Liver (tissue), 9 donors: ENCODE data around the gene PROS1. TPM values are rescaled to one million over a fixed set of nuclear protein-coding genes. Genes with fewer than 3 reads are reported as not detected.
"Not testable (repeated sequence)": the region's sequence is repeated elsewhere in the genome, so short reads cannot be mapped to it uniquely, and the experiment has no call there.

ENCODE experiments used
- DNase-seq: peaks from one replicate; pipeline ENCODE4 v3.0.0-alpha.2; 2017; ENCODE audit warnings: low spot score
- H3K27ac ChIP-seq, 2 donors: one replicate each; pipeline ENCODE4 v1.7.0; 2013; ENCODE audit warnings: inconsistent platforms in 2 of 2, low read length in 2 of 2, control low read depth in 1 of 2, low read depth in 1 of 2, mild to moderate bottlenecking in 1 of 2
- H3K27me3 ChIP-seq, 4 donors: one replicate each; pipeline versions ENCODE4 v1.6.1 to v1.7.0; 2013; ENCODE audit warnings: low read length in 3 of 4, inconsistent platforms in 1 of 4, mild to moderate bottlenecking in 1 of 4, moderate library complexity in 1 of 4; ENCODE audit not compliant: control insufficient read depth in 4 of 4, insufficient read depth in 4 of 4
- H3K36me3 ChIP-seq, 4 donors: one replicate each; pipeline versions ENCODE4 v1.6.1 to v1.7.0; 2013; ENCODE audit warnings: low read length in 3 of 4, mild to moderate bottlenecking in 3 of 4, low read depth in 1 of 4, moderate library complexity in 1 of 4; ENCODE audit not compliant: control insufficient read depth in 4 of 4, insufficient read depth in 3 of 4
- H3K4me1 ChIP-seq, 4 donors: one replicate each; pipeline versions ENCODE4 v1.6.1 to v1.7.0; 2013; ENCODE audit warnings: low read length in 3 of 4, mild to moderate bottlenecking in 3 of 4, moderate library complexity in 1 of 4; ENCODE audit not compliant: control insufficient read depth in 4 of 4, insufficient read depth in 4 of 4
- H3K4me3 ChIP-seq, 3 donors: one replicate each; pipeline versions ENCODE4 v1.6.1 to v1.7.0; 2013; ENCODE audit warnings: low read length in 3 of 3, control low read depth in 1 of 3, low read depth in 1 of 3, mild to moderate bottlenecking in 1 of 3
- H3K9ac ChIP-seq, 2 donors: one replicate each; pipeline ENCODE4 v1.7.0; 2013; ENCODE audit warnings: low read length in 2 of 2, mild to moderate bottlenecking in 2 of 2, moderate library complexity in 2 of 2, control low read depth in 1 of 2, low read depth in 1 of 2
- H3K9me3 ChIP-seq, 4 donors: one replicate each; pipeline versions ENCODE4 v1.6.1 to v1.7.0; 2013; ENCODE audit warnings: low read length in 3 of 4; ENCODE audit not compliant: control insufficient read depth in 4 of 4
- EGR1 ChIP-seq, 2 donors: IDR thresholded peaks; 2 replicates each; pipeline ENCODE4 v1.6.1; 2016 to 2018; ENCODE audit warnings: antibody characterized with exemption in 2 of 2, low read depth in 2 of 2
- FOXA1 ChIP-seq: IDR thresholded peaks from 2 replicates; pipeline ENCODE4 v1.6.1; 2016; ENCODE audit warnings: antibody characterized with exemption
- FOXA2 ChIP-seq: IDR thresholded peaks from 2 replicates; pipeline ENCODE4 v1.6.1; 2016; ENCODE audit warnings: antibody characterized with exemption
- GABPA ChIP-seq, 2 donors: IDR thresholded peaks in 1 of 2; conservative IDR thresholded peaks in 1 of 2; 2 replicates each; pipeline ENCODE4 v1.6.1; 2016; ENCODE audit warnings: antibody characterized with exemption in 2 of 2, mild to moderate bottlenecking in 1 of 2, moderate library complexity in 1 of 2
- HNF4A ChIP-seq, 2 donors: conservative IDR thresholded peaks; 2 replicates each; pipeline ENCODE4 v1.6.1; 2016; ENCODE audit warnings: antibody characterized with exemption in 2 of 2, mild to moderate bottlenecking in 2 of 2
- JUND ChIP-seq, 2 donors: IDR thresholded peaks; 2 replicates each; pipeline ENCODE4 v1.6.1; 2016; ENCODE audit warnings: antibody characterized with exemption in 2 of 2
- NR2F2 ChIP-seq: IDR thresholded peaks from 2 replicates; pipeline ENCODE4 v1.6.1; 2016; ENCODE audit warnings: antibody characterized with exemption
- RAD21 ChIP-seq, 2 donors: IDR thresholded peaks; 2 replicates each; pipeline ENCODE4 v1.6.1; 2016; ENCODE audit warnings: antibody characterized with exemption in 2 of 2, mild to moderate bottlenecking in 2 of 2
- RXRA ChIP-seq, 2 donors: IDR thresholded peaks; 2 replicates each; pipeline ENCODE4 v1.6.1; 2017 to 2018; ENCODE audit warnings: antibody characterized with exemption in 2 of 2, mild to moderate bottlenecking in 1 of 2
- SP1 ChIP-seq: IDR thresholded peaks from 2 replicates; pipeline ENCODE4 v1.6.1; 2018; ENCODE audit warnings: antibody characterized with exemption, mild to moderate bottlenecking
- TAF1 ChIP-seq: conservative IDR thresholded peaks from 2 replicates; pipeline ENCODE4 v1.6.1; 2016; ENCODE audit warnings: antibody characterized with exemption, mild to moderate bottlenecking
- YY1 ChIP-seq: IDR thresholded peaks from 2 replicates; pipeline ENCODE4 v1.6.1; 2016; ENCODE audit warnings: antibody characterized with exemption, mild to moderate bottlenecking
- WGBS: extraction: QIAGEN DNeasy Blood & Tissue Kit; methylation state at CpG from one replicate; pipeline ENCODE4 v1.1.7; 2013; 5-methylcytosine and 5-hydroxymethylcytosine counted together
- polyA plus RNA-seq, 2 donors: library from polyadenylated mRNA; stranded (reverse) in 1 of 2; unstranded in 1 of 2; fragments of 200-250 nt in 1 of 2; fragments of >200 nt in 1 of 2; fragmentation: Nextera tagmentation in 1 of 2; extraction: Ambion mirVana in 1 of 2; gene quantifications; one replicate each; pipeline versions ENCODE4 v1.2.1 to v1.2.3, GENCODE V29; 2013 to 2015
- total RNA-seq, 2 donors: library from RNA; depleted of rRNA; stranded (reverse); fragments of >200 nt; gene quantifications; one replicate each; pipeline ENCODE4 v1.2.3, GENCODE V29; 2014
- TF ChIP-seq, protein P1 (sequence below): IDR thresholded peaks from 2 replicates; pipeline ENCODE4 v1.6.1; 2016; ENCODE audit warnings: antibody characterized with exemption, mild to moderate bottlenecking
- TF ChIP-seq, protein P2 (sequence below): IDR thresholded peaks from 2 replicates; pipeline ENCODE4 v1.6.1; 2016; ENCODE audit warnings: antibody characterized with exemption
- TF ChIP-seq, protein P3 (sequence below): IDR thresholded peaks from 2 replicates; pipeline ENCODE4 v1.6.1; 2016; ENCODE audit warnings: antibody characterized with exemption
- TF ChIP-seq, protein P4 (sequence below): IDR thresholded peaks from 2 replicates; pipeline ENCODE4 v1.6.1; 2016; ENCODE audit warnings: antibody characterized with exemption
- donor health status: healthy.
- donor health status: healthy.
- donor health status: healthy.
- donor health status: healthy.
- donor health status: healthy.

The PROS1 gene
- total and polyA plus RNA-seq, 4 donors = 88.9 to 252 (median 143) TPM

DNA sequence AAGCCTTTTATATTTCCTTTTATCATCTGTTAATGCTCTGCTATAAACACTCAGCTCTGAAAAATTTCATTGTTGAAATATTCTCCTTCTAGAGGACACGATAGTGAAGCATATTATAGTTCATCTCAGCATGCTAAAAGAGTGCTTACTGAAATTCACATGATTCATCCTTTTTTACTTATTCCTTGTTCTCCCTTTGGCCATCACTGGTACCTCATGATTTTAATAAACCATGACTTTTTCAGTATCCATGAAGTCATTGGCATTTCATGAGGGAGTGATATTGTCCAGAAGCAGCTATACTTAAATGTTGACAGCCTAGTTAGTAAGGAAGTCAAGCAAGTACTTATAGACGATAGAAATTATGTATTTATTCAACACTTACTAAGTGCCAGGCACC lies 112.7 kb downstream of the PROS1 start (continued):
- TF ChIP-seq, protein P1, sequence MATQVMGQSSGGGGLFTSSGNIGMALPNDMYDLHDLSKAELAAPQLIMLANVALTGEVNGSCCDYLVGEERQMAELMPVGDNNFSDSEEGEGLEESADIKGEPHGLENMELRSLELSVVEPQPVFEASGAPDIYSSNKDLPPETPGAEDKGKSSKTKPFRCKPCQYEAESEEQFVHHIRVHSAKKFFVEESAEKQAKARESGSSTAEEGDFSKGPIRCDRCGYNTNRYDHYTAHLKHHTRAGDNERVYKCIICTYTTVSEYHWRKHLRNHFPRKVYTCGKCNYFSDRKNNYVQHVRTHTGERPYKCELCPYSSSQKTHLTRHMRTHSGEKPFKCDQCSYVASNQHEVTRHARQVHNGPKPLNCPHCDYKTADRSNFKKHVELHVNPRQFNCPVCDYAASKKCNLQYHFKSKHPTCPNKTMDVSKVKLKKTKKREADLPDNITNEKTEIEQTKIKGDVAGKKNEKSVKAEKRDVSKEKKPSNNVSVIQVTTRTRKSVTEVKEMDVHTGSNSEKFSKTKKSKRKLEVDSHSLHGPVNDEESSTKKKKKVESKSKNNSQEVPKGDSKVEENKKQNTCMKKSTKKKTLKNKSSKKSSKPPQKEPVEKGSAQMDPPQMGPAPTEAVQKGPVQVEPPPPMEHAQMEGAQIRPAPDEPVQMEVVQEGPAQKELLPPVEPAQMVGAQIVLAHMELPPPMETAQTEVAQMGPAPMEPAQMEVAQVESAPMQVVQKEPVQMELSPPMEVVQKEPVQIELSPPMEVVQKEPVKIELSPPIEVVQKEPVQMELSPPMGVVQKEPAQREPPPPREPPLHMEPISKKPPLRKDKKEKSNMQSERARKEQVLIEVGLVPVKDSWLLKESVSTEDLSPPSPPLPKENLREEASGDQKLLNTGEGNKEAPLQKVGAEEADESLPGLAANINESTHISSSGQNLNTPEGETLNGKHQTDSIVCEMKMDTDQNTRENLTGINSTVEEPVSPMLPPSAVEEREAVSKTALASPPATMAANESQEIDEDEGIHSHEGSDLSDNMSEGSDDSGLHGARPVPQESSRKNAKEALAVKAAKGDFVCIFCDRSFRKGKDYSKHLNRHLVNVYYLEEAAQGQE = no peak
- no peak for TF ChIP-seq GABPA (IDR thresholded peaks at IDR 0.05 in 1 of 2, conservative IDR thresholded peaks at IDR 0.05 in 1 of 2)
- TF ChIP-seq RXRA (IDR thresholded peaks at IDR 0.05) = no peak
- no peak for TF ChIP-seq JUND (IDR thresholded peaks at IDR 0.05)

DNA sequence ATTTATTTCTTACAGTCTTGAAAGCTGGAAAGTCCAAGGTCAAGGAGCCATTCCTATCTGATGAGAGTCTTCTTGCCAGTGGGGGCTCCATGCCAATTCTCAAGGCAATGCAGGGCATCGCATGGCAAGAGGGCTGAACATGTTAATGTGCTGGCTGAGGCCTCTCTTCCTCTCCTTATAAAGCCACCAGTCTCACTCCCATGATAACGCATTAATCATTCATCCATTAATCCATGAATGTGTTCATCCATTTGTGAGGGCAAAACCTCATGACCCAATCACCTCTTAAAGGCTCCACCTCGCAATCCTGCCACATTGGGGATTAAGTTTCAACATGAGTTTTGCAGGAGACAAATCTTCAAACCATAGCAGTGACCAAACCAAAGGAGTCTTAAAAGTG lies 118.3 kb downstream of the PROS1 start:
- Histone ChIP-seq H3K27me3 (no peaks in the 10 kb centered on the region), H3K9me3 (no peaks in the 10 kb centered on the region), H3K4me1 (no peaks in the 10 kb centered on the region), H3K27ac (no peak overlapping the region), H3K4me3 (no peak overlapping the region), H3K36me3 (no peaks in the 10 kb centered on the region), H3K9ac (no peak overlapping the region)
- TF ChIP-seq NR2F2 (no peak), EGR1 (IDR thresholded peaks at IDR 0.05; ENCODE audit: low read depth in 2 of 2) (no peak), FOXA1 (no peak), YY1 (no peak), RXRA (IDR thresholded peaks at IDR 0.05) (no peak), GABPA (IDR thresholded peaks at IDR 0.05 in 1 of 2, conservative IDR thresholded peaks at IDR 0.05 in 1 of 2) (no peak), JUND (IDR thresholded peaks at IDR 0.05) (no peak), TAF1 (no peak), HNF4A (conservative IDR thresholded peaks at IDR 0.05) (no peak), RAD21 (IDR thresholded peaks at IDR 0.05) (no peak), FOXA2 (no peak), SP1 (no peak)
- TF ChIP-seq, protein P2, sequence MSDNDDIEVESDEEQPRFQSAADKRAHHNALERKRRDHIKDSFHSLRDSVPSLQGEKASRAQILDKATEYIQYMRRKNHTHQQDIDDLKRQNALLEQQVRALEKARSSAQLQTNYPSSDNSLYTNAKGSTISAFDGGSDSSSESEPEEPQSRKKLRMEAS = no peak
- TF ChIP-seq, protein P3, sequence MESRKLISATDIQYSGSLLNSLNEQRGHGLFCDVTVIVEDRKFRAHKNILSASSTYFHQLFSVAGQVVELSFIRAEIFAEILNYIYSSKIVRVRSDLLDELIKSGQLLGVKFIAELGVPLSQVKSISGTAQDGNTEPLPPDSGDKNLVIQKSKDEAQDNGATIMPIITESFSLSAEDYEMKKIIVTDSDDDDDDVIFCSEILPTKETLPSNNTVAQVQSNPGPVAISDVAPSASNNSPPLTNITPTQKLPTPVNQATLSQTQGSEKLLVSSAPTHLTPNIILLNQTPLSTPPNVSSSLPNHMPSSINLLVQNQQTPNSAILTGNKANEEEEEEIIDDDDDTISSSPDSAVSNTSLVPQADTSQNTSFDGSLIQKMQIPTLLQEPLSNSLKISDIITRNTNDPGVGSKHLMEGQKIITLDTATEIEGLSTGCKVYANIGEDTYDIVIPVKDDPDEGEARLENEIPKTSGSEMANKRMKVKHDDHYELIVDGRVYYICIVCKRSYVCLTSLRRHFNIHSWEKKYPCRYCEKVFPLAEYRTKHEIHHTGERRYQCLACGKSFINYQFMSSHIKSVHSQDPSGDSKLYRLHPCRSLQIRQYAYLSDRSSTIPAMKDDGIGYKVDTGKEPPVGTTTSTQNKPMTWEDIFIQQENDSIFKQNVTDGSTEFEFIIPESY = no peak
- TF ChIP-seq, protein P4, sequence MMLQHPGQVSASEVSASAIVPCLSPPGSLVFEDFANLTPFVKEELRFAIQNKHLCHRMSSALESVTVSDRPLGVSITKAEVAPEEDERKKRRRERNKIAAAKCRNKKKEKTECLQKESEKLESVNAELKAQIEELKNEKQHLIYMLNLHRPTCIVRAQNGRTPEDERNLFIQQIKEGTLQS = no peak
- 78% methylated on average over 3 of the region's 3 CpGs for WGBS
- no peak for DNase-seq

DNA sequence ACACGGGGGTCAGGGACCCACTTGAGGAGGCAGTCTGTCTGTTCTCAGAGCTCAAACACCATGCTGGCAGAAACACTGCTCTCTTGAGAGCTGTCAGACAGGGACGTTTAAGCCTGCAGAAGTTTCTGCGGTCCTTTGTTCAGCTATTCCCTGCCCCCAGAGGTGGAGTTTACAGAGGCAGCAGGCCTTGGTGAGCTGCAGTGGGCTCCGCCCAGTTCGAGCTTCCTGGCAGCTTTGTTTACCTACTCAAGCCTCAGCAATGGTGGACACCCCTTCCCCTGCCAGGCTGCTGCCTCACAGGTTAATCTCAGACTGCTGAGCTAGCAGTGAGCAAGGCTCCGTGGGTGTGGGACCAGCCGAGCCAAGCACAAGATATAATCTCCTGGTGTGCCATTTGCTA lies 121.5 kb downstream of the PROS1 start:
- 76% methylated on average over 7 of the region's 7 CpGs for WGBS
- H3K36me3 ChIP-seq, H3K4me3 ChIP-seq, H3K9ac ChIP-seq, H3K27ac ChIP-seq, H3K4me1 ChIP-seq, H3K9me3 ChIP-seq, H3K27me3 ChIP-seq, DNase-seq: not testable (repeated sequence)
